CD4-positive, alpha-beta T cell treated with Interferon alpha-2 for 1 hour (primary cell): Measurements from ENCODE around the gene CAMTA1.

Experiments used
- DNase-seq, 2 donors: peaks; one replicate each; pipeline ENCODE4 v3.0.0-alpha.2; 2020 to 2022

CAMTA1 gene

GRCh38 chr1:7385471-7386225 lies 600.4 kb downstream of the CAMTA1 start:
- no peak for DNase-seq

- no peak for DNase-seq
Measured at GRCh38 chr1:7386226-7387052, 601.2 kb downstream of the CAMTA1 start.

GRCh38 chr1:7387053-7387927 lies 602.0 kb downstream of the CAMTA1 start:
- no peak for DNase-seq

- DNase-seq, result no peak
Measured at GRCh38 chr1:7388141-7388487, 602.9 kb downstream of the CAMTA1 start.

- DNase-seq, result no peak
Measured at GRCh38 chr1:7388488-7389185, 603.4 kb downstream of the CAMTA1 start.

- DNase-seq, result no peak
Measured at GRCh38 chr1:7389201-7389905, 604.1 kb downstream of the CAMTA1 start.

GRCh38 chr1:7389906-7390603 lies 604.8 kb downstream of the CAMTA1 start:
- no peak for DNase-seq

GRCh38 chr1:7390604-7391000 lies 605.3 kb downstream of the CAMTA1 start:
- no peak for DNase-seq

- no peak for DNase-seq
Measured at GRCh38 chr1:7393136-7393535, 607.9 kb downstream of the CAMTA1 start.

GRCh38 chr1:7395251-7395650 lies 610.0 kb downstream of the CAMTA1 start:
- no peak for DNase-seq

GRCh38 chr1:7398982-7399381 lies 613.7 kb downstream of the CAMTA1 start:
- no peak for DNase-seq

- no peak for DNase-seq
Measured at GRCh38 chr1:7399514-7400125, 614.4 kb downstream of the CAMTA1 start.

GRCh38 chr1:7400566-7400965 lies 615.3 kb downstream of the CAMTA1 start:
- DNase-seq, result no peak

GRCh38 chr1:7401814-7402547 lies 616.7 kb downstream of the CAMTA1 start:
- no peak for DNase-seq

GRCh38 chr1:7402548-7402850 lies 617.2 kb downstream of the CAMTA1 start:
- no peak for DNase-seq

GRCh38 chr1:7403265-7404045 lies 618.2 kb downstream of the CAMTA1 start:
- no peak for DNase-seq

- DNase-seq, result no peak
Measured at GRCh38 chr1:7404046-7404742, 618.9 kb downstream of the CAMTA1 start.

GRCh38 chr1:7405844-7406500 lies 620.7 kb downstream of the CAMTA1 start:
- no peak for DNase-seq
